Ramos (cell line): Measurements from ENCODE around the gene CCL28.
"Not testable (repeated sequence)": the region's sequence is repeated elsewhere in the genome, so short reads cannot be mapped to it uniquely, and the experiment has no call there.

Experiments
- in situ Hi-C: fragments of 300-500 bp; cut with MboI; formaldehyde crosslinking; loops from one replicate; pipeline ENCODE4 v1.14.3; 2022; ENCODE audit warnings: low sequenced_read_pairs; ENCODE audit not compliant: unreplicated experiment

The CCL28 gene

GRCh38 chr5:43412156-43412555 lies at the start of gene CCL28:
Gene CCL28, minus strand, starts transcription at chr5:43412391. Its CDS starts 75 bp downstream, at chr5:43412316.
- in situ Hi-C loops, result no loop called here

GRCh38 chr5:43461066-43461465 lies 48.9 kb upstream of the CCL28 start:
- in situ Hi-C loops, result no loop called here

GRCh38 chr5:43456556-43456955 lies 44.4 kb upstream of the CCL28 start:
- in situ Hi-C loops, result no loop called here

GRCh38 chr5:43441575-43441974 lies 29.4 kb upstream of the CCL28 start:
- in situ Hi-C loops, result not testable (repeated sequence)

- in situ Hi-C loops, result no loop called here
Measured at GRCh38 chr5:43437062-43437660, 25.0 kb upstream of the CCL28 start.

- in situ Hi-C loops, result no loop called here
Measured at GRCh38 chr5:43433382-43433781, 21.2 kb upstream of the CCL28 start.

- in situ Hi-C loops, result no loop called here
Measured at GRCh38 chr5:43432486-43433375, 20.5 kb upstream of the CCL28 start.

GRCh38 chr5:43429706-43430105 lies 17.5 kb upstream of the CCL28 start:
- in situ Hi-C loops, result no loop called here

- in situ Hi-C loops, result no loop called here
Measured at GRCh38 chr5:43429016-43429415, 16.8 kb upstream of the CCL28 start.

GRCh38 chr5:43427306-43427705 lies 15.1 kb upstream of the CCL28 start:
- in situ Hi-C loops, result no loop called here

GRCh38 chr5:43425983-43426382 lies 13.8 kb upstream of the CCL28 start:
- in situ Hi-C loops, result no loop called here

- in situ Hi-C loops, result not testable (repeated sequence)
Measured at GRCh38 chr5:43423086-43423485, 10.9 kb upstream of the CCL28 start.

- in situ Hi-C loops, result no loop called here
Measured at GRCh38 chr5:43422143-43422542, 10.0 kb upstream of the CCL28 start.

GRCh38 chr5:43421450-43422133 lies 9.4 kb upstream of the CCL28 start:
- in situ Hi-C loops, result no loop called here

GRCh38 chr5:43420241-43420640 lies 8.1 kb upstream of the CCL28 start:
- in situ Hi-C loops, result no loop called here

- in situ Hi-C loops, result no loop called here
Measured at GRCh38 chr5:43418561-43418960, 6.4 kb upstream of the CCL28 start.

GRCh38 chr5:43416803-43417394 lies 4.7 kb upstream of the CCL28 start:
- in situ Hi-C loops, result no loop called here

- in situ Hi-C loops, result no loop called here
Measured at GRCh38 chr5:43415935-43416802, 4.0 kb upstream of the CCL28 start.

- in situ Hi-C loops, result no loop called here
Measured at GRCh38 chr5:43413966-43414365, 1.8 kb upstream of the CCL28 start.

- in situ Hi-C loops, result no loop called here
Measured at GRCh38 chr5:43412644-43413043, 453 bp upstream of the CCL28 start.
